ENCODE data around the gene FAM240B.

FAM240B gene

DNA sequence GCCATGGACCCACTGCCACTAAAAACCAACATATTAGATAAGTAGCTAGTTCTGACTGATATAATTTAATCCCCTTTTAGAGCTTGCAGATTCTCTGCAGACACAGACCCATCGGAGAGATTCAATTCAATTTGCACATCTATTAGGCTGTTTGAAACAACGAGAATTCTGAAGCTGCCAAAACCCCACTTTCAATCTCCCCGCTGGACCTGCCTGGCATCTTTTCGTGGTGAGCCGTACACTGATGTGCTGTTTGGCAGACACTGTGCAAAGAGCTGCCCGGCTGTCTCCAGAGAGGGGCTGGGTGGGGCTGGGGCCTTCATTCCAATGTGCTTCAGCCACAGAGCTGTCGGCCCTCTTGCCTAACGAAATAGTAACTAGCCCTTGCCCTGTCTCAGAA, 42.1 kb upstream of the FAM240B start:
- H3K9ac ChIP-seq (ENCODE audit: low read length): no peak overlapping the region
- TF ChIP-seq, protein P1, sequence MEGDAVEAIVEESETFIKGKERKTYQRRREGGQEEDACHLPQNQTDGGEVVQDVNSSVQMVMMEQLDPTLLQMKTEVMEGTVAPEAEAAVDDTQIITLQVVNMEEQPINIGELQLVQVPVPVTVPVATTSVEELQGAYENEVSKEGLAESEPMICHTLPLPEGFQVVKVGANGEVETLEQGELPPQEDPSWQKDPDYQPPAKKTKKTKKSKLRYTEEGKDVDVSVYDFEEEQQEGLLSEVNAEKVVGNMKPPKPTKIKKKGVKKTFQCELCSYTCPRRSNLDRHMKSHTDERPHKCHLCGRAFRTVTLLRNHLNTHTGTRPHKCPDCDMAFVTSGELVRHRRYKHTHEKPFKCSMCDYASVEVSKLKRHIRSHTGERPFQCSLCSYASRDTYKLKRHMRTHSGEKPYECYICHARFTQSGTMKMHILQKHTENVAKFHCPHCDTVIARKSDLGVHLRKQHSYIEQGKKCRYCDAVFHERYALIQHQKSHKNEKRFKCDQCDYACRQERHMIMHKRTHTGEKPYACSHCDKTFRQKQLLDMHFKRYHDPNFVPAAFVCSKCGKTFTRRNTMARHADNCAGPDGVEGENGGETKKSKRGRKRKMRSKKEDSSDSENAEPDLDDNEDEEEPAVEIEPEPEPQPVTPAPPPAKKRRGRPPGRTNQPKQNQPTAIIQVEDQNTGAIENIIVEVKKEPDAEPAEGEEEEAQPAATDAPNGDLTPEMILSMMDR (IDR thresholded peaks at IDR 0.05; ENCODE audit: low read length): no peak
- TF ChIP-seq EZH2 (IDR thresholded peaks at IDR 0.05; ENCODE audit: borderline replicate concordance, low read length): no peak

DNA sequence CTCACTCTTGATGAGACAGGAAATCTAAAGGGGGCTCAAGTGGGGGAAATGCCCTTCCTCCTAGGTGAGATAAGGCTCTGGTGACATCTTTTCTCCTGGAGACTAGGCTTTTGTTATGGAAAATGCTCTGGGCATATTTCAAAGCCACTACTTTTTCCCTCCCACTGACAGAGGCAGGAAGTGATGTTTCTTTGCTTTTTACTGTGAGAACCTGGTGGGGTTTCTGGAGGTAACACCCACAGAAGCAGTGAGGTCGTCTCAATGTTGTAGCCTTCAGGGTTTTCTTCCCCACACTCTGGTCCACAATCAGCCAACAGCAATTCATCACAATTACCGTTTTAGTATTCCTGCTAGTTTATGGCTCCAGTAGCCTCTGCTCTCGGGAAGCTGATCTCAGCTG, 41.4 kb upstream of the FAM240B start:
- H2AFZ ChIP-seq (ENCODE audit: low read length): no peak overlapping the region
- H3K27me3 ChIP-seq (ENCODE audit: insufficient read depth, low read length): no peaks in the 10 kb centered on the region
- H3F3A ChIP-seq (ENCODE audit: insufficient read depth, low read length): no peaks in the 10 kb centered on the region
- no peaks in the 10 kb centered on the region for H3K4me1 ChIP-seq (ENCODE audit: insufficient read depth, low read length, severe bottlenecking)
- H3K9ac ChIP-seq (ENCODE audit: low read length): no peak overlapping the region
- no peak overlapping the region for H3K4me3 ChIP-seq (ENCODE audit: low read depth, low read length, poor library complexity, severe bottlenecking)
- no peaks in the 10 kb centered on the region for H3K36me3 ChIP-seq (ENCODE audit: insufficient read depth, low read length)
- no peaks in the 10 kb centered on the region for H4K20me1 ChIP-seq (ENCODE audit: insufficient read depth, low read length)
- H3K79me2 ChIP-seq (ENCODE audit: insufficient read depth, low read length): no peaks in the 10 kb centered on the region
- no peak overlapping the region for H3K4me2 ChIP-seq (ENCODE audit: low read length)
- H3K9me2 ChIP-seq (ENCODE audit: low read depth, low read length): no peaks in the 10 kb centered on the region
- TF ChIP-seq, protein P1 (IDR thresholded peaks at IDR 0.05; ENCODE audit: low read length): no peak
- no peaks in the 10 kb centered on the region for H3K9me3 ChIP-seq (ENCODE audit: low read length)
- no peak overlapping the region for H3K27ac ChIP-seq (ENCODE audit: low read depth, low read length, poor library complexity, severe bottlenecking)

More for the DNA sequence above, 42.1 kb upstream of the FAM240B start:
- no peaks in the 10 kb centered on the region for H3K4me1 ChIP-seq (ENCODE audit: insufficient read depth, low read length, severe bottlenecking)
- H4K20me1 ChIP-seq (ENCODE audit: insufficient read depth, low read length): no peaks in the 10 kb centered on the region
- H3K36me3 ChIP-seq (ENCODE audit: insufficient read depth, low read length): no peaks in the 10 kb centered on the region
- H3K4me3 ChIP-seq (ENCODE audit: low read depth, low read length, poor library complexity, severe bottlenecking): no peak overlapping the region
- H3K79me2 ChIP-seq (ENCODE audit: insufficient read depth, low read length): no peaks in the 10 kb centered on the region
- no peaks in the 10 kb centered on the region for H3F3A ChIP-seq (ENCODE audit: insufficient read depth, low read length)
- no peaks in the 10 kb centered on the region for H3K9me3 ChIP-seq (ENCODE audit: low read length)
- H3K27me3 ChIP-seq (ENCODE audit: insufficient read depth, low read length): no peaks in the 10 kb centered on the region
- no peaks in the 10 kb centered on the region for H3K9me2 ChIP-seq (ENCODE audit: low read depth, low read length)
- H2AFZ ChIP-seq (ENCODE audit: low read length): no peak overlapping the region
- H3K4me2 ChIP-seq (ENCODE audit: low read length): no peak overlapping the region
- H3K27ac ChIP-seq (ENCODE audit: low read depth, low read length, poor library complexity, severe bottlenecking): no peak overlapping the region

DNA sequence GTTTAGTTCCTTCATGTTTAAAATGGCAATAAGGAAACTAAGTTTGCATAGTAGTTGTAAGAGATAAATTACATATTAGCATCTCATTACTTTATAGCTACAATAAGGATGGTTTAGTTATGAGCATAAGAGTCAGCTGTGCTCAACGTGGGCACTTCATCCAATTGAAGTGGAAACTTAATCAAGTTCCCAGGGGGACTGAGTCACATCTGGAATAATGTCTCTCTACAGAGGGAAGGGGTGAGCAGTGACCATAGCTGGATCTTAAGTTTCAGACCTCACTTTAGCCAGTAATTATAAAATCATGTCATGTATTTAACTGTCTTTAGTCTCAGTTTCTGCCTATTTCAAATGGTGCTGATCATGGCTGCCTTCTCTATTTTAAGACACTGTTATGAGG, 36.8 kb upstream of the FAM240B start:
- H3K9ac ChIP-seq (ENCODE audit: low read length): no peak overlapping the region
- no peak overlapping the region for H3K4me3 ChIP-seq (ENCODE audit: low read depth, low read length, poor library complexity, severe bottlenecking)
- no peaks in the 10 kb centered on the region for H3F3A ChIP-seq (ENCODE audit: insufficient read depth, low read length)
- H3K9me2 ChIP-seq (ENCODE audit: low read depth, low read length): no peaks in the 10 kb centered on the region
- H2AFZ ChIP-seq (ENCODE audit: low read length): no peak overlapping the region
- H3K27ac ChIP-seq (ENCODE audit: low read depth, low read length, poor library complexity, severe bottlenecking): no peak overlapping the region
- no peaks in the 10 kb centered on the region for H4K20me1 ChIP-seq (ENCODE audit: insufficient read depth, low read length)
- no peaks in the 10 kb centered on the region for H3K36me3 ChIP-seq (ENCODE audit: insufficient read depth, low read length)
- H3K4me1 ChIP-seq (ENCODE audit: insufficient read depth, low read length, severe bottlenecking): no peaks in the 10 kb centered on the region
- no peaks in the 10 kb centered on the region for H3K79me2 ChIP-seq (ENCODE audit: insufficient read depth, low read length)
- H3K4me2 ChIP-seq (ENCODE audit: low read length): no peak overlapping the region
- no peaks in the 10 kb centered on the region for H3K9me3 ChIP-seq (ENCODE audit: low read length)
- TF ChIP-seq, protein P1 (IDR thresholded peaks at IDR 0.05; ENCODE audit: low read length): no peak
- no peak for TF ChIP-seq EZH2 (IDR thresholded peaks at IDR 0.05; ENCODE audit: borderline replicate concordance, low read length)
- H3K27me3 ChIP-seq (ENCODE audit: insufficient read depth, low read length): no peaks in the 10 kb centered on the region

All from OCI-LY1 (cell line).